HT1080 (cell line): ENCODE results near the gene ITLN1. TPM values are rescaled to one million over a fixed set of nuclear protein-coding genes. Genes with fewer than 3 reads are reported as not detected.
"Not testable (repeated sequence)": the region's sequence is repeated elsewhere in the genome, so short reads cannot be mapped to it uniquely, and the experiment has no call there.

Experiments used
- DNase-seq: peaks from one replicate; pipeline ENCODE4 v3.0.0-alpha.2; 2015; ENCODE audit warnings: low read depth
- polyA plus RNA-seq, 2 experiments: library from polyadenylated mRNA; depleted of rRNA; stranded (reverse); fragments of >200 nt; gene quantifications; 2 replicates each; pipeline ENCODE4 v1.2.3, GENCODE V29; 2015
- total RNA-seq: library from RNA; depleted of rRNA; stranded (reverse); fragments of >200 nt; shearing (Covaris generic); gene quantifications from 2 replicates; pipeline ENCODE4 v1.2.3, GENCODE V29; 2014; rRNA removed

The ITLN1 gene
- not detected in 2 replicates for total RNA-seq
- polyA plus RNA-seq (2015; cell fraction: cytosol; rRNA removed), result not detected in 2 replicates
- polyA plus RNA-seq (2015; cell fraction: nucleus; rRNA removed), result not detected in 2 replicates

DNA sequence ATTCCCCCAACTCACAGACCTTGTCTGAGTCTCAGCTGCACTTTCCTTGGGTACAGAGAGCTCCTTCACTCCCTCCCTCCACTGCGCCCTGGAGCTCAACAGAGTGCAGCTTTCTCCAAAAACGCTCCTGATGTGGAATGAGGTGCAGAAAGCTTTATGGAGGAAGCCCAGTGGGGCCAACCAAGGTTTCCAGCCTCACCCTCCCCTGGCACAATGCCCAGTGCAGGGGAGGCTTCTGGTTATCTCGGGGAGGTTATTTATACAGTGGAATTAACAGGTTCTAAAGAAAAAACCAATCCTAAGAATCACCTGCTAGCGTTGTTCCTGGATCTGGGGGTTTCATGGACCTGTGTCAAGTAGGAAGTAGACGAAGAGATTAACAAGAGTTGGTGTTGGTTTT, at the start of gene ITLN1:
Gene ITLN1, minus strand, starts transcription at position 139 of the 400 bp plus-strand sequence. CDS start 303 bp downstream, outside the sequence.
- DNase-seq, result no peak

DNA sequence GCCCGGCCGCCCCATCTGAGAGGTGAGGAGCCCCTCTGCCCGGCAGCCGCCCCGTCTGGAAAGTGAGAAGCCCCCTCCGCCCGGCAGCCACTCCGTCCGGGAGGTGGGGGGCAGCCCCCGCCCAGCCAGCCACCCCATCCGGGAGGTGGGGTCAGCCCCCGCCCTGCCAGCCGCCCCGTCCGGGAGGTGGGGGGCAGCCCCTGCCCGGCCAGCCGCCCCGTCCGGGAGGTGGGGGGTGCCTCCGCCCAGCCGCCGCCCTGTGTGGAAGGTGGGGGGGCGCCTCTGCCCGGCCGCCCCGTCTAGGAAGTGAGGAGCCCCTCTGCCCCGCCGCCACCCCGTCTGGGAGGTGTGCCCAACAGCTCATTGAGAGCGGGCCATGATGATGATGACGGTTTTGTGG, 48.3 kb upstream of the ITLN1 start:
- DNase-seq, result not testable (repeated sequence)

DNA sequence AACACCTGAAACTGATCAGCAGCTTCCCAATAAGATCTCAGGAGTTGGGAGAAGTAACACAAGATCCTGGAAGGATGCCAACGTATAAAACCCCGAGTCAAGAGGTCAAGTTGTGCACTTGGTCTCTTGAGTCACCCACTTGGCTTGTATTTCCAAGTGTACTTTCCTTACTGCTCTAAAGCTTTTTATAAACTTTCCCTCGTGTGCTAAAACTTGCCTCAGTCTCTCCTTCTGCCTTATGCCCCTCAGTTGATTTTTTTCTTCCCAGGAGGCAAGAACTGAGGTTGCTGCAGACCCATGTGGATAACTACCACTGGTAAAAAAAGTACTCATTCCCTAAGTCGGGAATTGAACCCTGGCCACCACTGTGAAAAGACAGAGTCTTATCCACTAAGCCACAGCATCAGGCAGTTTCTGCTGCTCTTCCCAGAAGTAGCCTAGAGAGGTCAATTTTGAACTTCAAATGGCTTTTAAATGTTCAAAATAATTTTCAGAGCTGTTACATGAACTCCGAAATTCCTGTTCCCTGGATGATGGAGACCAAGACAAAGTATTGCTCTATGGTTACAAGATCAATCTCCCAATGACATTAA, 40.8 kb upstream of the ITLN1 start:
- peak; percentile 36 for DNase-seq

DNA sequence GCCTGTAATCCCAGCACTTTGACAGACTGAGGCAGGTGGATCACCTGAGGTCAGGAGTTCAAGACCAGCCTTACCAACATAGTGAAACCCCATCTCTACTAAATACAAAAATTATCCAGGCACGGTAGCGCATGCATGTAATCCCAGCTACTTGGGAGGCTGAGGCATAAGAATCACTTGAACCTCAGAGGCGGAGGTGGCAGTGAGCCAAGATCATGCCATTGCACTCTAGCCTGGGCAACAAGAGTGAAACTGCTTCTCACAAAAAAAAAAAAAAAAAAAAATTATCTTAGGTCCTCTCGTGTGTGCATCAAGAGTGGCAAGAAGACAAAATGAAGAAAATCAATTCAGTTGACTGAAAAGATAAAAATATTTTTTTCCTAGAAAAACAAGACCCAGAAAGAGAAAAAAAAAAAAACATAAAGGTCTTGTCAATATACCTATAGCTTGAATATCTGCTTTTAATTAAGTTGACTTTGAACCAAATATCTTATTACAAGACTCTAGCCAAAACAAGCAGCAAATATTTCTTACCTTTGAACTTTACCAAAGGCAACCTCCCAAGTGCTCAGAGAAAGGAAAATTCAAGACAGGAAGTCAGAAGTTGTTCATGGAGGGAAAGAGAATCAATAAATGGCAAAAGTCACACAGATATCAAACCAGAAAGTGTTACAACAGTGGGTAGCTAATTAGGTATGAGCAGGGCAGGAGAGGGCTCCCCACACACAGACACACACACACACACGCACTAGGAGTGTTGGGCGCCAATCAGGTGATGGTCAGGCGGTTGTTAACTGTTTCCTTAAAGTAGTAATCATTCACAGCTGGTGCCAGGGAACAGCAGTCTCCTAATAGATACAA, 40.0 kb upstream of the ITLN1 start:
- DNase-seq, result no peak

DNA sequence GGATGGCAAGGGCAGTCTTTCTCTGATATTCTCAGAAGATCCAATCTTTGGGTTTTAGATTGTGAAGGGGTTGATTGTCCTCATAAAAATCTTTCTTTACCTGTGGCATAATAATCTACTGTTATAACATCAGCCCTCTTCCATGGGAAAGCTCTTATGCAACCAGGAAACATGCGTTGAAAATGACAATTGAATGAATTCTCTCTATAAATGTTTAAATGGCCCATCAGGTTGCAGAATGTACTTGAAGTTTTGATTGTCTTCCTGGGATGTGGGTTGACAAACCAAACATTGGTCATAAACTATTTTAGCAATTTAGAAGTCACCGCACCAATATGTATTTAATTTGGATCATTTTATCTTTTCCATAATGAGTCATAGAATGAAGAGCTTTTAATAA, 31.7 kb upstream of the ITLN1 start:
- DNase-seq, result no peak

DNA sequence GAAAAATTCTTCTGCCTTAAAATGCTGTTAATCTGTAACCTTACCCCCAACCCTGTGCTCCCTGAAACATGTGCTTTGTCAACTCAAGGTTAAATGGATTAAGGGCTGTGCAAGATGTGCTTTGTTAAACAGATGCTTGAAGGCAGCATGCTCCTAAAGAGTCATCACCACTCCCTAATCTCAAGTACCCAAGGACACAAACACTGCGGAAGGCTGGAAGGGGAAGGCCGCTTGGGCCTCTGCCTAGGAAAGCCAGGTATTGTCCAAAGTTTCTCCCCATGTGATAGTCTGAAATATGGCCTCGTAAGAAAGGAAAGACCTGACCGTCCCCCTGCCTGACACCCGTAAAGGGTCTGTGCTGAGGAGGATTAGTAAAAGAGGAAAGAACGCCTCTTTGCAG, 28.2 kb upstream of the ITLN1 start:
- not testable (repeated sequence) for DNase-seq

DNA sequence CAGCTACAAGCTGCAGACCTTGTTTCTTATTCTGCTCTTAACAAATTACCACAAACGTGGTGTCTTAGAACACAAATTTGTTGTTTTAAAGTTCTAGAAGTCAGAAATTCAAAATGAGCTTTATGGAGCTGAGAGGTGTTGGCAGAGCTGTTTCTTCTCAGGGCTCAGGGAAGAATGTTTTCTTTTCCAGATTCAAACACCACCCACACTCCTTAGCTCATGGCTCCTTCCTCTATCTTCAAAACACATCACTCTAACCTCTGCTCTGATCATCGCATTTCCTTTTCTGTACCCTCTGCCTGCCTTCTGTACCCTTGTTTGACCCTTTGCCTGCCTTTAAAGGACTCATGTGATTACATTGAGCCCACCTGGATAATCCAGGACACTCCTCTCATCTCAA, 26.9 kb upstream of the ITLN1 start:
- DNase-seq, result no peak

DNA sequence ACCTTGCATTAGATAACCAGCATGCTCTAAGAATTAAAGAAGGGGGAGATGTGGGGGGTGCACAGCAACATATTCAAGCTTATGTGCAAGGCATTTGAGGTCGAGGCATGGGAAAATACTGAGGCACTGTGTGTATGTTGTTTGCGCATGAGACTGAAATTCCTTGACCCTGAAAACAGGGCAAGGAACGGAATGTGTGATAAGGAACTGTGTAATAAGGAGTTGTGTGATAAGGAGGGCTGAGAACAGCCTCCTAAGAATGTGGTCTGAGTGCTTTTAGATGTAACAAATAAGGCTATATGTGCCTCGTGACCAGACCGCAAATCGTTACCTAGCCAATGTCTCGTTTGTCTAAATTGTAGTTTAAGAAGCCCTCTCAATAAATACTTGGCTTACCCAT, 26.5 kb upstream of the ITLN1 start:
- DNase-seq, result no peak

DNA sequence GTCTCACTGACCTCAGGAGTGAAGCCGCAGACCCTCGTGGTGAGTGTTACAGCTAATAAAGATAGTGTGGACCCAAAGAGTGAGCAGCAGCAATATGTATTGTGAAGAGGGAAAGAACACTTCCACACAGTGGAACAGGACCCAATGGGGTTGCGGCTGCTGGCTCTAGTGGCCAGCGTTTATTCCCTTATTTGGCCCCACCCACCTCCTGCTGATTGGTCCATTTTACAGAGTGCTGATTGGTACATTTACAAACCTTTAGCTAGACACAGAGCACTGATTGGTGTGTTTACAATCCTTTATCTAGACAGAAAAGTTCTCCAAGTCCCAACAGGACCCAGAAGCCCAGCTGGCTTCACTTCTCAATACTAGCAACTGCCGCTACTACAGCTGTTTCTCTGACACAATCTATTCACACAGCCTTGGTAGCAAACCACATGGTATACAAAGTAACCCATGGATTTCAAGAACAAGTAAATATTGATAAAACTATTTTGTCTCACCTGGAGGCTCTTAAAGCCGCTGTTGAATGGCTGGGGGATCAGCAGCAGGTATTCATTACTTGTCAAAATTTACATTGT, 25.3 kb upstream of the ITLN1 start:
- no peak for DNase-seq

DNA sequence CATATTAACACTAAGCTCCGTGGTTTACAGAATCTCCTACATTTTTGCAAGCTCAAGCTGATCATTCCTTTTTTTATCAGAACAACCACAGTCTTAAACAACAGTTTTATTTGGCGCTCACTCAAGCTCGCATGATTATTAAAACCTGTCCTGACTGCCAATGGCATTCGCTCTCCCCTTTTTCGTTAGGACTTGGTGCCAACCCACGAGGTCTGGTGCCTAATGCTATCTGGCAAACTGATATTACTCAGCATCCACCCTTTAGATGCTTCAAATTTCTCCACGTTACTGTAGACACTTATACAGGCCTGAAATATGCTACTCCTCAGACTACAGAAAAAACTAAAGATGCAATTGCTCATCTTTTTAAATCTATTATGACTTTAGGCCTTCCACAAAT, 23.0 kb upstream of the ITLN1 start:
- no peak for DNase-seq

DNA sequence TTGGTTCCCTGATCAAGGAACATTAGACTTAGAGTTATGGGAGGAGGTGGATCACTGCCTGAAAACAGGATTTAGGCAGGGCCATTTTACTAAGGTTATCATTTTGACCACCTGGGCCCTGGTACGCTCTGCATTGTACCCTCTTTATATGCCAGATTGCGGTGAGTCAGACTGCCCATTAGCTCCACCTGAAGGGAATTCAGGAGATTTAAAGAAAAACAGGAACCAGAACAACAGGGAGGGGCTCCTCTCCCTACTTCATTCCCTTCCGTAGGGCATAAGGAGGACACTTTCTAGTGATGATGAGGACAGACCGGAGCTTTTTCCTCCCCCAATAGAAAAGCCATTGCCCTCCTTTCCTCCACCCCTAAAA, 20.6 kb upstream of the ITLN1 start:
- DNase-seq, result no peak

DNA sequence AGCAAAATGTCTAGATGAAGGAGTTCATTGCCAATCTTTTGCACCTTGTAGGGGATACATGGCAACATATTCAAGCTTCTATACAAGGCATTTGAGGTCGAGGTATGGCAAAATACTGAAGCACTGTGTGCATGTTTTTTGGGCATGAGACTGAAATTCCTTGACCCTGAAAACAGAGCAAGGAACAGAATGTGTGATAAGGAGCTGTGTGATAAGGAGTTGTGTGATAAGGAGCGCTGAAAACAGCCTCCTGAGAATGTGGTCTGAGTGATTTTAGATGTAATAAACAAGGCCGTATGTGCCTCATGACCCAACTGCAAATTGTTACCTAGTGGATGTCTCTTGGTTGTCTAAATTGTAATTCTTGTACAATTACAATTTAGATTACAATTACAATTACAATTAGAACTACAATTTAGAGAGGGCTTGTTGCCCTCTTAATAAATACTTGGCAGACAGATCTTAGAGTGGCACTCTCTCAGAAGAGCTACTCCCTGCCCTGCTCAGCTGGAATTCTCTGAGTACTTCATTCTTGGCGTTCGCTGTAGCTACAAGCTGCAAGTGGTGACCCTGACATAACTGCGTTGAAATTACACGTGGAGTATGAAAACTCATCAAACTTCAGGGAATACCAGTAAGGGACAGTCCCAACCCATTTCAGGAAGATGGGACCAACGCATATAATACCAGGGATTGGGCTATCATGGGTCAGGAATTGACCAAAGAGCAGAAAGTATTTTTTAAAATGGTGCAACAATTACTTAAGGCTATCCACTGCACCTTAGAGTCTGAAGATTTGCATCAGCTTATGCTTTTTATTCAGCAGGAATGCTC, 20.0 kb upstream of the ITLN1 start:
- no peak for DNase-seq

DNA sequence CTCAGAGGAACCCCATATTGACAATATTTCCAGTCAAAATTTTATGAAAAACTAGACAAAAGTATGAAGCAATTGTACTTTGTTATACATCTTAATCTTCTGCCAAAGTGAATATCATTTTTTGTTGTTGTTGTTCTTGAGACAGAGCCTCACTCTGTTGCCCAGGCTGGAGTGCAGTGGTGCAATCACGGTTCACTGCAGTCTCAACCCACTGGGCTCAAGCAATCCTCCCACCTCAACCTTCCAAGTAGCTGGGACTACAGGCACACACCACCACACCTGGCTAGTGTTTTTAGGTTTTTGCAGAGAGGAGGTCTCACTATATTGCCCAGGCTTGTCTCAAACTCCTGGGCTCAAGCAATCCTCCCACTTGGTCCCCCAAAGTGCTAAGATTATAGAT, 17.3 kb upstream of the ITLN1 start:
- DNase-seq, result not testable (repeated sequence)

DNA sequence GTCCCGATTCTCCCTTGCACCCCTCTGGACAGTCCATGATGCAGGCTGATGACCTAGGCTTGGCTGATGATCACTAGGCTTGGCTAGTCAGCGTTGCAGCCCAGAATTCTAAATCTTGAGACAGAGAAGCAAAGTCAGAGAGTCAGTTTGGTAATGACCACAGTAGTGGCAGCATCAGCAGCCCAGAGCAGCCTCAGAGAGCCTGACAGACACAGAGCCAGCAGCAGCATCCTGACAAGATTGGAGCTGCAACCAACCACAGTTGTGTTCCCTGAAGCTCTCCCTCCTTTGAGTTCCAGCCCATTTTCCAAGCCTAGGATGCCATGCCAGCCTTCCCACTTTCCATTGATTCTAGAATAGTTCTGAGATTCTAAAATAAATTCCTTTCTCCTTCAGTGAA, 16.8 kb upstream of the ITLN1 start:
- no peak for DNase-seq

DNA sequence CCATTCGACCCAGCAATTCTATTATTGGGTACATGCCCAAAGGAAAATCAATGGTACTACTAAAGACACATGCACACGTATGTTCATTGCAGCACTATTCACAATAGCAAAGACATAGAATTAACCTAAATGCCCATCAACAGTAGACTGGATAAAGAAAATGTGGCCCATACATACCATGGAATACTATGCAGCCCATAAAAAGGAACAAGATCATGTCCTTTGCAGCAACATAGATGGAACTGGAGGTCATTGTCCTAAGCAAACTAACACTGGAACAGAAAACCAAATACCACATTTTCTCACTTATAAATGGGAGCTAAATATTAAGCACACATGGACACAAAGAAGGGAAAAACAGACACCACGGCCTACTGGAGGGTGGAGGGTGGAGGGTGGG, 15.7 kb upstream of the ITLN1 start:
- DNase-seq, result not testable (repeated sequence)

DNA sequence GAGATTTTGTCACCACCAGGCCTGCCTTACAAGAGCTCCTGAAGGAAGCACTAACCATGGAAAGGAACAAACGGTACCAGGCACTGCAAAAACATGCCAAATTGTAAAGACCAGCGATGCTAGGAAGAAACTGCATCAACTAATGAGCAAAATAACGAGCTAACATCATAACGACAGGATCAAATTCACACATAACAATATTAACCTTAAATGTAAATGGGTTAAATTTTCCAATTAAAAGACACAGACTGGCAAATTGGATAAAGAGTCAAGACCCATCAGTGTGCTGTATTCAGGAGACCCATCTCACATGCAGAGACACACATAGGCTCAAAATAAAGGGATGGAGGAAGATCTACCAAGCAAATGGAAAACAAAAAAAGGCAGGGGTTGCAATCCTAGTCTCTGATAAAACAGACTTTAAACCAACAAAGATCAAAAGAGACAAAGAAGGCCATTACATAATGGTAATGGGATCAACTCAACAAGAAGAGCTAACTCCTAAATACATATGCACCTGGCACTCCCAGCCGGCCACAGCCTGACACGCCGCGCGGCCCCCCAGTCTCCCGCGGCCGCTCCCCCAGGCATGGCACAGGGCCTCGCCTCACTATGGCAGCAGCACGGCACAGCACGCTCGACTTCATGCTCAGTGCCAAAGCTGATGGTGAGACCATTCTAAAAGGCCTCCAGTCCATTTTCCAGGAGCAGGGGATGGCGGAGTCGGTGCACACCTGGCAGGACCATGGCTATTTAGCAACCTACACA, 9.6 kb upstream of the ITLN1 start:
- DNase-seq, result not testable (repeated sequence)

DNA sequence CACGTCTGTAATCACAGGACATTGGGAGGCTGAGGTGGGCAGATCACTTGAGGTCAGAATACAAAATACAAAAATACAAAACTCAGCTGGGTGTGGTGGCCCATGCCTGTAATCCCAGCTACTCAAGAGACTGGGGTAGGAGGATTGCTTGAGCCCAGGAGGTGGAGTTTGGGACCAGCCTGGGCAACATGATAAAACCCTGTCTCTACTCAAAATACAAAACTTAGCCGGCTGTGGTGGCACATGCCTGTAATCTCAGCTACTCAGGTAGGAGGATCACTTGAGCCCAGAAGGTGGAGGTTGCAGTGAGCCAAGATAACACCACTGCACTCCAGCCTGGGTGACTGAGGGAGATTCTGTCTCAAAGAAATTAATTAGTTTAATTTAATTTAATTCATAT, 6.5 kb upstream of the ITLN1 start:
- DNase-seq, result no peak

DNA sequence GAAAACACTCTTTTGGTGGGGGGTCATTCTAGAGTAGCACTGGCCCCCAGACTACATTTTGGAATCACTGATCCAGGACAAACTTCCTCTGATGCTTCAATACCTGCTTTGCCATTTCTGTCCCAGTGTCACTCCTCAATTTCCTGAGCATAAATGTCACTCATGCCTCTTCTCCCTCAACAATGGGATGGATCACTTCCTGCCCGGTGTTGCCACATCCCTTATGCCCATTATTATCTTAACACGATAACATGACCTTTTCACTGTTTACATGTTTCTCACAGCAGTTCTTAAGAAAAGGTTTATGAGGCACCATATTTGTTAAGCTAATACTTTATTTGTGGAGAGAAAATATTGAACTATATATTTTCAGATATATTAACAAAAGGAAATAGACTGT, 3.9 kb upstream of the ITLN1 start:
- no peak for DNase-seq

DNA sequence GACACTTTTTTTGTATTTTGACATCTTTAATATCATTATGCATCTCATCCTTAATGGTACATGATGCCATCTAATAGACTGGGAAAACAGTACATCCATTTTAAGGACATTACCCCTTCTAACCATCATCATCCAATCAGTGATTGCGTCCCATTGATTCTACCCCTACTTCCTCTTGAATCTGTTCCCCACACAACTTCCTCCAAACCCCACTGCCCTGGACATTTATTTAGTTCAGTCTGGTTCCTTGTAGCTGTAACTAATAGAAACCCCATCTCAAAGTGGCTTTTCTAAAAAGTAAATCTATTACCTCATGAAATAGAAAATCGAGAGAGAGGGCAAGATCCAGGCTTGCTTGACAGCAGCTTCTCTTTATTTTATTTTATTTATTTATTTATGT, 2.1 kb upstream of the ITLN1 start:
- no peak for DNase-seq

DNA sequence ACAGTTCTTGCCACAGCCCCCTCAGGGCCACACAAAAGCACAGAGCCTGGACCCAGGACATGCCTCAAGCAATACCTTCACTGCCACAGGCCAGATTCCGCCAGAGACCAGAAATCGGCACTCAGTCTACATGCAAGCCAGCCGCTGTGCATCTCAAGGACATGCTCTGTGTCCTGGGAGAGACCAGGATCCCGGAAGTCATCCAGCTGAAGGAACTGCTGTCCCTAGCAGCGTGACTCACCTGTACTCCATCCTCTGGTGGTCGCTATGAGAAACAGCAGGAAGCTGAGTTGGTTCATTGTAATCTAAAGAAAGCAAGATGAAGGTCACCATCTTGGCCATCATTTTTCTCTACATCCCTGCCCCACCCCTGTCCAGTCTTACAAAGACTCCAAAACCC, 401 bp downstream of the ITLN1 start:
- peak; percentile 50 for DNase-seq
